Islet precursor cell (in vitro differentiated cells): ENCODE results near the gene FTCD.
"Not testable (repeated sequence)": the region's sequence is repeated elsewhere in the genome, so short reads cannot be mapped to it uniquely, and the experiment has no call there.

ENCODE experiments used
- DNase-seq: peaks from one replicate; pipeline ENCODE4 v3.0.0-alpha.2; 2018

Gene FTCD

GRCh38 chr21:46152927-46153246 lies 2.5 kb downstream of the FTCD start:
- DNase-seq, result no peak

GRCh38 chr21:46151989-46152926 lies 3.1 kb downstream of the FTCD start:
- no peak for DNase-seq

GRCh38 chr21:46151261-46151988 lies 4.0 kb downstream of the FTCD start:
- no peak for DNase-seq

- peak; percentile 53 for DNase-seq
Observed at GRCh38 chr21:46150491-46151121, 4.8 kb downstream of the FTCD start.

- DNase-seq, result no peak
Observed at GRCh38 chr21:46150073-46150472, 5.3 kb downstream of the FTCD start.

GRCh38 chr21:46149205-46149901 lies 6.0 kb downstream of the FTCD start:
- DNase-seq, result no peak

- DNase-seq, result no peak
Observed at GRCh38 chr21:46148106-46148505, 7.3 kb downstream of the FTCD start.

- DNase-seq, result peak; percentile 86
Observed at GRCh38 chr21:46147429-46147828, 8.0 kb downstream of the FTCD start.

GRCh38 chr21:46146856-46147255 lies 8.5 kb downstream of the FTCD start:
- DNase-seq, result peak; percentile 83

GRCh38 chr21:46145840-46146691 lies 9.3 kb downstream of the FTCD start:
- no peak for DNase-seq

GRCh38 chr21:46145159-46145839 lies 10.1 kb downstream of the FTCD start:
- DNase-seq, result no peak

- DNase-seq, result no peak
Observed at GRCh38 chr21:46144464-46145070, 10.8 kb downstream of the FTCD start.

GRCh38 chr21:46142582-46143473 lies 12.6 kb downstream of the FTCD start:
- DNase-seq, result no peak

- DNase-seq, result no peak
Observed at GRCh38 chr21:46141767-46142581, 13.4 kb downstream of the FTCD start.

- not testable (repeated sequence) for DNase-seq
Observed at GRCh38 chr21:46140352-46141003, 14.9 kb downstream of the FTCD start.

- DNase-seq, result no peak
Observed at GRCh38 chr21:46139686-46140085, 15.7 kb downstream of the FTCD start.

- DNase-seq, result no peak
Observed at GRCh38 chr21:46138383-46138970, 16.9 kb downstream of the FTCD start.

- DNase-seq, result no peak
Observed at GRCh38 chr21:46137908-46138307, 17.5 kb downstream of the FTCD start.
